ENCODE measurements around the gene VWA8. TPM values are rescaled to one million over a fixed set of nuclear protein-coding genes. Genes with fewer than 3 reads are reported as not detected.

Gene VWA8
- total RNA-seq, 1 donor from 2014 or later = 26.4 TPM

DNA sequence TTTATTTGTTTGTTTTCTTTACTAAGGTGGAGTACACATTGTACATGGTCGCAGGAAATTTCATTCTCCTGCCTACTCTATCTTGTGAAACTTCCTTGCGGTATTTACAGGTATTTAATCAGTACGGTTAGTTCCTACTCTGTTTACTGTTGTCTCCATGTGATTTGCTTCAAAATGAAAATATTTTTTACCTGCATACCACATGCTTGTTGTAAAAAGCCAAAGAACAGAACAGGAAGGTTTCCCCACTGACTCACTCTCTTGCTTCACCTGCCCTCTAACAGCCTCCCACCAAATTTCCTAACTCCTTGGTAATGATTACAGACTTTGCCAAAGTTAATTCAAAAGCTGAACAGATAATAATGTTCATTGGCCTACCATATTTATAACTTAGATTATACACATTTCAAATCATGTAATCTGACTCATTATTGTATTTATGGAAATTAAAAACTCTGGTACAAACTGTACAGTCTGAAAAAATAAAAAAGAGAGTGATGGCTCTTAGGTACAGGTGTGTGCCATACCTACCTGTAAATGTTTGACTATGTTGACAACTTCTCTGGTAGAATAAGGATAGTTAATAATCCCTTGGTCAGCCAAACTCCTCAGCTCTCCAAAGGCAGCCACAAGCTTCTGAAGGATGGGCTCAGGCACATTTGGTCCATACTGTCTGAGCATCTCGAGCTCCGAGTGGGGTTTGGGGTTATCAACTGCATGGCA lies 239.9 kb downstream of the VWA8 start:
- no peak overlapping the region for H3K4me3 Mint-ChIP-seq
- no peak for DNase-seq (ENCODE audit: low spot score)
- H3K36me3 Mint-ChIP-seq (ENCODE audit: low read depth) = peaks cover 9% of the 10 kb centered on the region
- H3K27ac Mint-ChIP-seq = no peak overlapping the region
- no peaks in the 10 kb centered on the region for H3K27me3 Mint-ChIP-seq (ENCODE audit: insufficient read depth)
- no peaks in the 10 kb centered on the region for H3K4me1 Mint-ChIP-seq (ENCODE audit: low read depth)
- H3K9me3 Mint-ChIP-seq = no peaks in the 10 kb centered on the region
- intact Hi-C loops (cut with micrococcal nuclease) = no loop called here

DNA sequence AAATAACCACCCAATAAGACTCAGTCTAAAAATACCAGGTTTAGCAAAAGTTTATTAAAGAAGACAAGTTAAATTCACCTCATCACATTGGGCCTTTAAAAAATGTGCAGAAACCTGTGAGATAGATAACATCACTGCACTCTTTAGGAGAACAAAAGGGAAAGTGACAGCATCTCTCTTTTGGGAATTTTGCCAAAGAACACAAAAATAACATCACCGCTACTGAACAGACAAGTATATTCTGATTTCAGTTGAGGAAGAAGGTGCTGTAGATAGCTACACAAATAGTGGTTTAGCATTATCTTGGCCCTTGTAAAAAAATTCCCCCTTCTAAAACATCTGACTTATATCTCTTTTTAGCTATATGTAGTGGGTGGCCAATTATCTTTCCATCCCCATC lies 244.7 kb downstream of the VWA8 start:
- Mint-ChIP-seq H3K9me3 (no peaks in the 10 kb centered on the region), H3K27ac (no peak overlapping the region), H3K36me3 (ENCODE audit: low read depth) (peaks cover 10% of the 10 kb centered on the region), H3K4me3 (no peak overlapping the region), H3K4me1 (ENCODE audit: low read depth) (no peaks in the 10 kb centered on the region), H3K27me3 (ENCODE audit: insufficient read depth) (no peaks in the 10 kb centered on the region)
- DNase-seq (ENCODE audit: low spot score) = no peak
- intact Hi-C loops (cut with micrococcal nuclease) = no loop called here

DNA sequence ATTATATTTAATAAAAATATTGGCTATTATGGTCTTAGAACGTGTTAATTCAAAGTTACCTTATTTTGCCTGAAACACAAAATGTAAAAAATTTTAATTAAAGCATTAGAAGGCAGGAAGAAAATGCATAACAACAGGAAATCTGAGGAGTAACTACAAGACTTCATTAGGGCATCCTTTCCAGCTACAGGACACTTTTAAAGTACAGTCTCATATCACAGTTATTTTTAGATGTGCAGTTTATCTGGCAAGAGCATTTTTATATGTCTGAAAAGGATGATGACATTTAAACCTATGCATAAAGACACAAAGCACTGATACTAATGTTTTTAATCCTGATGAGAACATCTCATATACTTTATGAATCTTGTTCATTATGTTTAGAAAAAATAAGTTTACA lies 247.5 kb downstream of the VWA8 start:
- Mint-ChIP-seq H3K27me3 (ENCODE audit: insufficient read depth) (no peaks in the 10 kb centered on the region), H3K4me3 (no peak overlapping the region), H3K36me3 (ENCODE audit: low read depth) (peaks cover 4% of the 10 kb centered on the region), H3K4me1 (ENCODE audit: low read depth) (no peaks in the 10 kb centered on the region), H3K27ac (no peak overlapping the region), H3K9me3 (no peaks in the 10 kb centered on the region)
- intact Hi-C loops (cut with micrococcal nuclease) = no loop called here
- DNase-seq (ENCODE audit: low spot score) = no peak

DNA sequence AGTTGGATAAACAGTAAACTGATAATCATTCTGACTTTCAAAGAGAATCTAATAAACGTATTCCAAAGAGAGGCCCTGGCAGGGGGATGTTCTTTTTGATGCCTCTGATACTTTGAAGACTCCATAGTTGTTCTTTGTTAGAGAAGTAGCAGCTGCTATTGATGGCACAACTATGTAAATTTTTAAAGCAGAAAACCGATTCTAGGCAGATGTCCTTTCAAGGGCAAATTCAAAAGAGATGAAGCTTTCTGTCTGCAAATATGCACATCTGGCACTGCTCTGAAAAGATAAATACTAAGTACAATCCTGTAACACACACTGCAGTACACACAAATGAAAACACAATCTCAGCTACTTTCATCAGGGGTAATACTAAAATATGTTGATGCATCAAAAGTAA lies 250.1 kb downstream of the VWA8 start:
- no peak for DNase-seq (ENCODE audit: low spot score)
- H3K4me3 Mint-ChIP-seq = no peak overlapping the region
- peaks cover 4% of the 10 kb centered on the region for H3K36me3 Mint-ChIP-seq (ENCODE audit: low read depth)
- H3K27me3 Mint-ChIP-seq (ENCODE audit: insufficient read depth) = no peaks in the 10 kb centered on the region
- no peak overlapping the region for H3K27ac Mint-ChIP-seq
- intact Hi-C loops (cut with micrococcal nuclease) = no loop called here
- no peaks in the 10 kb centered on the region for H3K4me1 Mint-ChIP-seq (ENCODE audit: low read depth)
- H3K9me3 Mint-ChIP-seq = no peaks in the 10 kb centered on the region

DNA sequence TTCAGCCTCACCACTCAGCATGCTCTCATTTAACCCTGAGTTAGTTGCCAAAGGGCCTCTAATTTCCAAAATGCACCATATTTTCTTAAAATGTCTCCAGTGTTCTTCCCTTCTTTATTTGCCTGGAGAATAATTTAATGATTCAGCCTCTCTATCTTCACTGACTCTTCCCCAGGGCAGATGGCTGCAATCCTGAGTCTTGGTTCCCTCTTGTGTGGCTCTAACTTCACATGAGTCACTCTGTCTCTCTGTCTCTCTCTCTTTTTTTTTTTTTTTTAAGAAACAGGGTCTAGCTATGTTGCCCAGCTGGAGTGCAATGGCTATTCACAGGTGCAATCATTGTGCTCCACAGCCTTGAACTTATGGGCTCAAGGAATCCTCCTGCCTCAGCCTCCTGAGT lies 251.4 kb downstream of the VWA8 start:
- Mint-ChIP-seq H3K4me3 (no peak overlapping the region), H3K27ac (no peak overlapping the region), H3K4me1 (ENCODE audit: low read depth) (no peaks in the 10 kb centered on the region), H3K27me3 (ENCODE audit: insufficient read depth) (no peaks in the 10 kb centered on the region), H3K9me3 (no peaks in the 10 kb centered on the region), H3K36me3 (ENCODE audit: low read depth) (peaks cover 2% of the 10 kb centered on the region)
- intact Hi-C loops (cut with micrococcal nuclease) = no loop called here
- DNase-seq (ENCODE audit: low spot score) = no peak

DNA sequence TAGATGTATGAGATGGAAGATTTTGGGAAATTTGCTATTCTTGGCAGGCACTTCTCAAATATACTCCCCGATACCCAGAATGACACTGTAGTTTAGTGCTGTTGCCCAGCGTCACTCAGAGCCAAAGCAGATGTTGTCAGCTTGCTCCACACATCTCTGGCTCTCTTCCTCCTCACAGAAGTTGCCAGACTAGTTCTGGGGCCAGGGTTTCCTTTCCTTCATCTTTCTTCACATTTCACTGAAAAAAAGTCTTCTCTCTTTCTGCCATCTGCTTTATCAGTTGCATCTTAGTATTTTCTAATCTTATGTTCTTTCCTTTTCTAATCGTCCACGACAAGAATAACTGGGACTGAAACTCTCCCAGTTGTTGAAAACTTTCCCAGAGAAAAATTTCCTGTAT lies 252.2 kb downstream of the VWA8 start:
- Mint-ChIP-seq H3K27ac (no peak overlapping the region), H3K4me3 (no peak overlapping the region), H3K4me1 (ENCODE audit: low read depth) (no peaks in the 10 kb centered on the region), H3K27me3 (ENCODE audit: insufficient read depth) (no peaks in the 10 kb centered on the region), H3K36me3 (ENCODE audit: low read depth) (peaks cover 2% of the 10 kb centered on the region), H3K9me3 (no peaks in the 10 kb centered on the region)
- intact Hi-C loops (cut with micrococcal nuclease) = no loop called here
- DNase-seq (ENCODE audit: low spot score) = no peak

DNA sequence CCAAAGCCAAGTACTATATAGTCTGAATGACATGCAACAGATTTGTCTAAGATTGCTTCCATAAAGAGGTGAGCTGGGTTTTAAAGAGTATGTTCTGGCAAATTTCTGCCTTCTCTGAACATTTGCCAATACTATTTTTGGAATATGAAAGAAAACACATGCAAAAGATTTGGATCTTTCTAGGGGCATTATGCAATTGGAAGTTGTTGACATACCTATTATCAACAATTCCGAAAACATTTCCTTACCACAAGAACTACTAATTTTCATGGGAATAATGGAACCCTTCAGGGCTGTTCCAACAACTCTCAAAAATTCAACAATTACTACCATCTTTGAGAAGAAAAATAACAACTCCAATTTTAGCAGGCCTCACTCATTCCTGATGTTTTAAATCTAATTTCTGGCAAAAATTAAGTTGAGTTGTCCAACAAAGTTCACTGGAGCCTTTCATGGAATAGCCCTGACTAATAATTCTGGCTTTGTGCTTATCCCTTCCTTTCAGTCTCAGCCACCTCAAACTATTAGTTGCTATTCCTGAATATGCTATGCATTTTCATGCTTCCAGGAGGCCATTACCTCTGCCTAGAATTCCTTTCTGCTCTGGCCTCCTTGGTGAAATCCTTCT lies 253.6 kb downstream of the VWA8 start:
- no peaks in the 10 kb centered on the region for H3K9me3 Mint-ChIP-seq
- intact Hi-C loops (cut with micrococcal nuclease) = no loop called here
- H3K4me3 Mint-ChIP-seq = no peak overlapping the region
- H3K36me3 Mint-ChIP-seq (ENCODE audit: low read depth) = no peaks in the 10 kb centered on the region
- no peak overlapping the region for H3K27ac Mint-ChIP-seq
- no peaks in the 10 kb centered on the region for H3K4me1 Mint-ChIP-seq (ENCODE audit: low read depth)
- no peak for DNase-seq (ENCODE audit: low spot score)
- no peaks in the 10 kb centered on the region for H3K27me3 Mint-ChIP-seq (ENCODE audit: insufficient read depth)

DNA sequence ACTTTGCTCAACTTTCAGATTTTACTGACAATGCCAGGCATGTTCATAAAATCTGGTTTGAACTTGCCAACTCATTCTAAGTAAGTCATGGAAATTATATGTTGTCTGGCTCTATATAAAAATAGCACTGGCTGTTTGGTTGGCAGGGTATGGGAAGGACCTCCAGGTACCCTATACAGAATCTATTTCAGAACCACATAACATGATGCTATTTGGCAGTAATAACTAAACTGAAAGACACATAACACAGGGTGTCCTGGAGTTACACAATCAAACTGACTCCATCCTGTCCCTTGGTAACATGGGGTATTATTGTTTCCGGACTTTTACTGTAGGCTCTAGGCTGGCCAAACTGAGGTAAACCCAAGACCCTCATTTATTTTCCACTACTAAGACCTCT lies 254.8 kb downstream of the VWA8 start:
- Mint-ChIP-seq H3K27me3 (ENCODE audit: insufficient read depth) (no peaks in the 10 kb centered on the region), H3K9me3 (no peaks in the 10 kb centered on the region), H3K4me3 (no peak overlapping the region), H3K4me1 (ENCODE audit: low read depth) (no peaks in the 10 kb centered on the region), H3K36me3 (ENCODE audit: low read depth) (no peaks in the 10 kb centered on the region), H3K27ac (no peak overlapping the region)
- intact Hi-C loops (cut with micrococcal nuclease) = no loop called here
- DNase-seq (ENCODE audit: low spot score) = no peak

DNA sequence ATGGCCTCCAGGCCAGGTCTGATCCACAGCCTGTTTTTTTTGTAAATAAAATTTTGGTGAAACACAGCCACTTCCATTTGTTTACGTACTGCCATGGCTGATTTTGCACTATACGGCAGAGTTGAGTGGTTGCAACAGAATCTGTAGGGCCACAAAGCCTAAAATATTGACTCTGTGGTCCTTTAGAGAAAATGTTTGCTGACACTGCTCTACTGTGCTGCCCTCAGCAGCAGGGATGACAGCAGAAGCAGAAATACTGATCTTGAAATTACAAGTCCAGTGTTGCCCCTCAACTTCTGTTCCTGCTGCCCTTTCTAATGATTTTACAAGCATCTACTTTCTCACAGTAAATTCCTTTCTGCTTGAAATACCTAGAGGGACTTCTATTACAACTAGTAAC lies 258.4 kb downstream of the VWA8 start:
- no peak overlapping the region for H3K4me3 Mint-ChIP-seq
- intact Hi-C loops (cut with micrococcal nuclease) = no loop called here
- peaks cover 8% of the 10 kb centered on the region for H3K36me3 Mint-ChIP-seq (ENCODE audit: low read depth)
- no peak for DNase-seq (ENCODE audit: low spot score)
- no peaks in the 10 kb centered on the region for H3K9me3 Mint-ChIP-seq
- H3K27ac Mint-ChIP-seq = no peak overlapping the region
- no peaks in the 10 kb centered on the region for H3K4me1 Mint-ChIP-seq (ENCODE audit: low read depth)
- H3K27me3 Mint-ChIP-seq (ENCODE audit: insufficient read depth) = no peaks in the 10 kb centered on the region

DNA sequence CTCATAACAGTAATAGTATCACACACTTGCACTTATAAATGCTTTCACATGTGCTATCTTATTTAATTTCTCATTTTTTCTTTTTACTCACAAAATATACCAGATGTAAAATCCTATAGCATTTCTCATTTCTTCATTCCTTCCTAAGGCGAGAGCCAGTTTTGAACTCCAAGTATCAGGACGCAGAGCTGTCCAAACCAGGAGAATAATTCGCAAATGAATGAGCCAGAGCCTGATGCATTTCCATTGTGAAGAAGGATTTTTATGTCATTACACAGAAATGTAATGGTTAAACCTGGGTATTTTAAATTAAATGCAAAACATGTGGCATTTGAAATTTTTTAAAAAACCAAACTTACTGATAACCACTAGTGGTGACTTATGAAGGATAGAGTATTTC lies 259.2 kb downstream of the VWA8 start:
- Mint-ChIP-seq H3K9me3 (no peaks in the 10 kb centered on the region), H3K36me3 (ENCODE audit: low read depth) (peaks cover 8% of the 10 kb centered on the region), H3K27me3 (ENCODE audit: insufficient read depth) (no peaks in the 10 kb centered on the region), H3K4me3 (no peak overlapping the region), H3K27ac (no peak overlapping the region), H3K4me1 (ENCODE audit: low read depth) (no peaks in the 10 kb centered on the region)
- intact Hi-C loops (cut with micrococcal nuclease) = no loop called here
- DNase-seq (ENCODE audit: low spot score) = no peak

DNA sequence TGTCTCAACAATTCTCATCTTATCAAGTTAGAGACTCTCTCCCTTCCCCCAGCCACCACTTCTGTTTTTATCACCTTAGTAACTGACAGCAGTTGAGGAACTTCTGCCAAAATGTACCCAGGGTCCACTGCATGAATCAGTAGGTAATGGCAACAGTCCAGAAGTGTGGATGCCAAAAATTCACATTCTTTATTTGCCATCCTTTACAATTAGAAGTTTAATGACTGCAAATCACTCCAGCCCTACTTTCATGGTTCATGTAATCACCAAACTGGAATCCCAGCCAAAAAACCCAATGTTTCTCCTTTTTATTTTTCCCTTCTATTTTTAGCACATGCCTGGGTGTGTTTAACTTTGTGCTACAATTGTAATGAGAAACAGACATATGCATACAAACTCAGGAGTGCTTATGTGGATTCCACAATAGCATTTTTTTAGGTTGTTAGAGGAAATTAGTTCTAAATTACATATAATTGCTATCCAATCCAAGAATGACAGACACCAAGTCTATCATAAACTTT lies 260.1 kb downstream of the VWA8 start:
- intact Hi-C loops (cut with micrococcal nuclease) = no loop called here
- H3K4me3 Mint-ChIP-seq = no peak overlapping the region
- no peak for DNase-seq (ENCODE audit: low spot score)
- no peaks in the 10 kb centered on the region for H3K4me1 Mint-ChIP-seq (ENCODE audit: low read depth)
- no peaks in the 10 kb centered on the region for H3K9me3 Mint-ChIP-seq
- H3K27me3 Mint-ChIP-seq (ENCODE audit: insufficient read depth) = no peaks in the 10 kb centered on the region
- H3K27ac Mint-ChIP-seq = no peak overlapping the region
- peaks cover 8% of the 10 kb centered on the region for H3K36me3 Mint-ChIP-seq (ENCODE audit: low read depth)

DNA sequence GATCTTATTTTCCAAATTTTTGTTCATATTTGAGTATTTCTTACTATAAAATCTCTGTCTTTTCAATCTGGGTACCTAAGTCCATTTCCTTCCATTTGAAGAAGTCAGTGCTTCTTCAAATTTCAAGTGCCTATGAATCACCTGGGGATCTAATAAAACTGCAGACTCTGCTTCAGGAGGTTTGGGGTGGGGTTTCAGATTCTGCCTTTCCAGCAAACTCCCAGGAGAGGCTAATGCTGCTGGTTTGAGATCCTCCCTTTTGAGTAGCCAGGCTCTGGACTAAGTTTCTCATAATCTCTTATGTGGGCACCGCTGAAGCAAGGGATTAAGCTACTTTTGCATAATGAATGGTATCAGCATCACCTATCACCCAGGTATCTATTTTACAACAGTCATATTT lies 261.1 kb downstream of the VWA8 start:
- Mint-ChIP-seq H3K27me3 (ENCODE audit: insufficient read depth) (no peaks in the 10 kb centered on the region), H3K4me3 (no peak overlapping the region), H3K36me3 (ENCODE audit: low read depth) (peaks cover 8% of the 10 kb centered on the region), H3K9me3 (no peaks in the 10 kb centered on the region), H3K4me1 (ENCODE audit: low read depth) (no peaks in the 10 kb centered on the region), H3K27ac (no peak overlapping the region)
- no peak for DNase-seq (ENCODE audit: low spot score)
- intact Hi-C loops (cut with micrococcal nuclease) = no loop called here

DNA sequence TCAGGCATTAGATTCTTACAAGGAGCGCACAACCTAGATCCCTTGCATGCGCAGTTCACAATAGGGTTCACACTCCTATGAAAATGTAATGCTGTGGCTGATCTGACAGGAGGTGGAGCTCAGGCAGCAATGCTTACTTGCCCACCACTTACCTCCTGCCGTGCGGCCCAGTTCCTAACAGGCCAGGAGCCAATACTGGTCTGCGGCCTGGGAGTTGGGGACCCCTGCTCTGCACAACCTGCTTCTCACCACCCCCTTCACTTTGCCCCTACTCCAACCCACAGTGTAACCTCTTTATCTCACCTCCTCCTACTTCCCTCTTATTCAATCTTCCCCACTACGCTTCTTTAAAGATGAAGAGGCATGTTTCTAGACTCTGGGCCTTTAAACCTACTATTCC lies 263.3 kb downstream of the VWA8 start:
- intact Hi-C loops (cut with micrococcal nuclease) = no loop called here
- Mint-ChIP-seq H3K4me1 (ENCODE audit: low read depth) (no peaks in the 10 kb centered on the region), H3K36me3 (ENCODE audit: low read depth) (peaks cover 11% of the 10 kb centered on the region), H3K9me3 (no peaks in the 10 kb centered on the region), H3K4me3 (no peak overlapping the region), H3K27me3 (ENCODE audit: insufficient read depth) (no peaks in the 10 kb centered on the region), H3K27ac (no peak overlapping the region)
- DNase-seq (ENCODE audit: low spot score) = no peak
